HCT116 (cell line): ENCODE measurements around the gene GOLGA7B. TPM values are rescaled to one million over a fixed set of nuclear protein-coding genes. Genes with fewer than 3 reads are reported as not detected.
A peak's percentile ranks its signal among the peaks of the same experiment; 100 is the strongest.

Experiments
- ATAC-seq: fragments of 200-7000 bp; cut with Tn5 transposase; 2 replicates; pipeline ENCODE4 v1.9.1; 2020; ENCODE audit warnings: mild to moderate bottlenecking, moderate library complexity
- Bru-seq: library from RNA; stranded (reverse); fragments of 400-500 nt; gene quantifications from one replicate; lab custom pipeline; 2021; lab: Mats Ljungman, UMichigan
- BruChase-seq, 2 experiments: library from RNA; stranded (reverse); fragments of 400-500 nt; gene quantifications; one replicate each; lab custom pipeline; 2021; lab: Mats Ljungman, UMichigan
- BruUV-seq: library from RNA; stranded (reverse); fragments of 400-500 nt; replicated peaks from 2 replicates; lab custom pipeline; 2021; lab: Mats Ljungman, UMichigan
- CTCF ChIA-PET: fragments of 300-600 bp; sonication (Branson Sonifier 250); formaldehyde crosslinking; loops from one replicate; lab custom pipeline; 2021; ENCODE audit warnings: antibody characterized with exemption; lab: Charles Lee
- POLR2A ChIA-PET: fragments of 300-600, 350-600 bp; sonication (Branson Sonifier 250); formaldehyde crosslinking; loops from one replicate; lab custom pipeline; 2021; ENCODE audit warnings: antibody characterized with exemption; lab: Charles Lee
- RAD21 ChIA-PET, 2 experiments: fragments of 300-600 bp; sonication (Branson Sonifier 250); formaldehyde crosslinking; loops; one replicate each; lab custom pipeline; 2023; ENCODE audit warnings: low total read pairs in 2 of 2; ENCODE audit not compliant: uncharacterized antibody in 2 of 2, unreplicated experiment in 2 of 2, low non-redundant PET in 1 of 2; lab: Charles Lee
- DNase-seq: peaks from one replicate; pipeline ENCODE4 v3.0.0-alpha.2; 2010; ENCODE audit warnings: low read depth, low spot score
- H2AFZ ChIP-seq: fragments of 200-600 bp; shearing (Covaris generic), sonication (generic); 2 replicates; pipeline ENCODE4 v1.6.1; 2017; ENCODE audit warnings: low read depth, mixed run types, mixed read lengths, antibody characterized with exemption, low read length; ENCODE audit not compliant: poor library complexity, severe bottlenecking
- H3K27ac ChIP-seq: 2 replicates; pipeline ENCODE4 v1.5.1; 2012; ENCODE audit warnings: low read depth, low read length
- H3K27me3 ChIP-seq: fragments of 200-600 bp; sonication (generic); 2 replicates; pipeline ENCODE4 v1.6.1; 2016; ENCODE audit warnings: mixed run types, low read length, mixed read lengths; ENCODE audit not compliant: insufficient read depth
- H3K36me3 ChIP-seq, 2 experiments: fragments of 200-500 bp in 1 of 2; fragments of 200-600 bp in 1 of 2; sonication (Bioruptor generic) in 1 of 2; sonication (generic) in 1 of 2; 2 replicates each; pipeline versions ENCODE4 v1.5.1 to v1.6.1; 2014 to 2016; ENCODE audit warnings: low read length in 2 of 2, inconsistent platforms in 1 of 2, mixed read lengths in 1 of 2, mixed run types in 1 of 2; ENCODE audit not compliant: insufficient read depth in 2 of 2, control insufficient read depth in 1 of 2
- H3K4me1 ChIP-seq, 2 experiments: fragments of 200-600 bp in 1 of 2; sonication (generic) in 1 of 2; 2 replicates each; pipeline versions ENCODE4 v1.5.1 to v1.6.1; 2012 to 2017; ENCODE audit warnings: low read length in 2 of 2, inconsistent platforms in 1 of 2, mild to moderate bottlenecking in 1 of 2, mixed read lengths in 1 of 2, mixed run types in 1 of 2, moderate library complexity in 1 of 2; ENCODE audit not compliant: insufficient read depth in 2 of 2, control insufficient read depth in 1 of 2
- H3K4me2 ChIP-seq: fragments of 200-600 bp; sonication (generic); 2 replicates; pipeline ENCODE4 v1.6.1; 2017; ENCODE audit warnings: mixed run types, low read length, mixed read lengths
- H3K4me3 ChIP-seq, 2 experiments: fragments of 200-600 bp in 1 of 2; sonication (generic) in 1 of 2; replicated peaks in 1 of 2; 2 replicates each; pipeline ENCODE4 v1.5.1; 2011 to 2016; ENCODE audit warnings: low read length in 2 of 2, control low read depth in 1 of 2, low read depth in 1 of 2, mild to moderate bottlenecking in 1 of 2, mixed read lengths in 1 of 2, mixed run types in 1 of 2
- H3K79me2 ChIP-seq: fragments of 200-600 bp; sonication (generic); 2 replicates; pipeline ENCODE4 v1.6.1; 2017; ENCODE audit warnings: mild to moderate bottlenecking, mixed run types, low read length, moderate library complexity, mixed read lengths; ENCODE audit not compliant: insufficient read depth
- H3K9ac ChIP-seq: fragments of 200-600 bp; sonication (generic); 2 replicates; pipeline ENCODE4 v1.6.1; 2016; ENCODE audit warnings: low read length, mixed read lengths
- H3K9me2 ChIP-seq: fragments of 200-600 bp; sonication (generic), shearing (Covaris generic); 2 replicates; pipeline ENCODE4 v1.6.1; 2017; ENCODE audit warnings: mixed run types, mild to moderate bottlenecking, moderate library complexity; ENCODE audit not compliant: insufficient read depth
- H3K9me3 ChIP-seq, 2 experiments: fragments of 200-500 bp in 1 of 2; fragments of 200-600 bp in 1 of 2; sonication (Bioruptor generic) in 1 of 2; sonication (generic) in 1 of 2; 2 replicates each; pipeline ENCODE4 v1.6.1; 2014 to 2017; ENCODE audit warnings: low read length in 2 of 2, mixed read lengths in 2 of 2, inconsistent platforms in 1 of 2, low read depth in 1 of 2, mild to moderate bottlenecking in 1 of 2, mixed run types in 1 of 2, moderate library complexity in 1 of 2; ENCODE audit not compliant: control insufficient read depth in 1 of 2, insufficient read depth in 1 of 2
- H4K20me1 ChIP-seq: fragments of 200-600 bp; sonication (generic), shearing (Covaris generic); 2 replicates; pipeline ENCODE4 v1.6.1; 2017; ENCODE audit warnings: mixed run types, mild to moderate bottlenecking, moderate library complexity; ENCODE audit not compliant: insufficient read depth
- CBX3 ChIP-seq: IDR thresholded peaks from 2 replicates; pipeline ENCODE4 v1.6.1; 2012; ENCODE audit warnings: low read depth
- ELF1 ChIP-seq: IDR thresholded peaks from 2 replicates; pipeline ENCODE4 v1.6.1; 2012; ENCODE audit warnings: low read depth, borderline replicate concordance
- POLR2AphosphoS5 ChIP-seq: IDR thresholded peaks from 2 replicates; pipeline ENCODE4 v1.6.1; 2011; ENCODE audit warnings: mild to moderate bottlenecking, low read depth, low read length, moderate library complexity
- REST ChIP-seq: IDR thresholded peaks from 2 replicates; pipeline ENCODE4 v1.6.1; 2012; ENCODE audit warnings: low read depth
- intact Hi-C: fragments of 100-400 bp; cut with micrococcal nuclease; formaldehyde crosslinking; loops from 2 replicates; pipeline ENCODE4 v1.10.0; 2022
- long read RNA-seq: library from polyadenylated mRNA; unstranded; transcript quantifications from one replicate; pipeline ENCODE4 v2.0.0, GENCODE V29; 2021; ENCODE audit not compliant: unreplicated experiment
- polyA plus RNA-seq: library from polyadenylated mRNA; unstranded; fragments of >200 nt; gene quantifications from 2 replicates; pipeline ENCODE4 v1.2.1, GENCODE V29; 2012; ENCODE audit warnings: missing spikeins
- total RNA-seq: library from RNA; stranded (reverse); gene quantifications from one replicate; pipeline ENCODE4 v1.2.1, GENCODE V29; 2021; ENCODE audit not compliant: unreplicated experiment

GOLGA7B gene
- 1.0 TPM for total RNA-seq
- 1.00 and 1.2 TPM in 2 replicates for polyA plus RNA-seq
- percentile 36 among the genes with signal in this experiment for Bru-seq, nascent RNA
- BruChase-seq, experiment 1, labeled RNA remaining after a 6-hour chase, result percentile 58 among the genes with signal in this experiment
- percentile 44 among the genes with signal in this experiment for BruChase-seq, experiment 2, labeled RNA remaining after a 2-hour chase
- long read RNA-seq, partial matches to known transcripts, result 0 of 4 reads
- long read RNA-seq, other reads (novel, unspliced or antisense), result 4 of 4 reads

- TF ChIP-seq REST (peak; percentile 60), CBX3 (no peak), POLR2AphosphoS5 (0 out of 2 replicates have a peak, but pooled peaks have one; percentile 21), ELF1 (no peak)
These were observed at the start of gene GOLGA7B for GRCh38 chr10:97849687-97850402. TSS of gene GOLGA7B (plus strand) at chr10:97849843. CDS start at chr10:97850304, 461 bp downstream.

More at GRCh38 chr10:97849687-97850402, at the start of gene GOLGA7B:
- ATAC-seq, result peak; percentile 87
- Histone ChIP-seq H4K20me1 (no peaks in the 10 kb centered on the region), H3K9ac (peak within 1 kb of the TSS; percentile 39), H2AFZ (peak within 1 kb of the TSS; percentile 83), H3K4me3 (peak within 1 kb of the TSS; percentile 54 to 65), H3K36me3 (no peaks in the 10 kb centered on the region), H3K4me2 (peak within 1 kb of the TSS; percentile 90), H3K4me1 (peaks cover 4 to 19% of the 10 kb centered on the region in 2 experiments; a peak in 2 of 4 replicates), H3K9me2 (no peaks in the 10 kb centered on the region), H3K27me3 (peaks cover 7% of the 10 kb centered on the region; the same call in 1 of the 2 replicates), H3K9me3 (no peaks in the 10 kb centered on the region), H3K27ac (peak within 1 kb of the TSS; percentile 45; the same call in 1 of the 2 replicates), H3K79me2 (no peaks in the 10 kb centered on the region)
- POLR2A ChIA-PET, result interaction anchor here (1.0 kb wide), 1 partner anchor 20 kb away, joined by 5 read pairs; no protein-coding TSS in a partner anchor
- DNase-seq, result no peak
- RAD21 ChIA-PET, result interaction anchor here in 1 of 2 experiments (0.7 kb wide), 1 partner anchor 18 kb away, joined by 3 read pairs; no protein-coding TSS in a partner anchor
- BruUV-seq, result no TSS peak
- intact Hi-C loops, result no loop called here
- CTCF ChIA-PET, result interaction anchor here (0.7 to 1.1 kb wide), 4 partner anchors 19 to 316 kb away, joined by 3 read pairs; no protein-coding TSS in a partner anchor
